BE2C (cell line): Measurements from ENCODE around the gene RGS6.

Experiments
- DNase-seq: peaks from one replicate; pipeline ENCODE4 v3.0.0-alpha.2; 2020
- H3K27me3 ChIP-seq: fragments of 250-450 bp; sonication (Bioruptor Pico); 2 replicates; pipeline ENCODE4 v1.5.1; 2020; ENCODE audit warnings: mild to moderate bottlenecking
- H3K36me3 ChIP-seq: fragments of 250-450 bp; sonication (Bioruptor Pico); 2 replicates; pipeline ENCODE4 v1.5.1; 2020; ENCODE audit warnings: mild to moderate bottlenecking
- H3K4me1 ChIP-seq: fragments of 250-450 bp; sonication (Bioruptor Pico); 2 replicates; pipeline ENCODE4 v1.5.1; 2020
- H3K4me3 ChIP-seq: 2 replicates; pipeline ENCODE4 v1.5.1; 2011; ENCODE audit warnings: low read depth, low read length
- H3K9me3 ChIP-seq: fragments of 250-450 bp; sonication (Bioruptor Pico); 2 replicates; pipeline ENCODE4 v1.5.1; 2020
- CTCF ChIP-seq: IDR thresholded peaks from 2 replicates; pipeline ENCODE4 v1.5.1; 2012; ENCODE audit warnings: mild to moderate bottlenecking, low read depth, low read length

RGS6 gene

GRCh38 chr14:72605921-72606220, 673.6 kb downstream of the RGS6 start:
- H3K27me3 ChIP-seq: no peaks in the 10 kb centered on the region
- peaks cover 13% of the 10 kb centered on the region for H3K4me1 ChIP-seq
- H3K36me3 ChIP-seq: no peaks in the 10 kb centered on the region
- no peak for DNase-seq
- H3K9me3 ChIP-seq: no peaks in the 10 kb centered on the region
- TF ChIP-seq CTCF: no peak
- no peak overlapping the region for H3K4me3 ChIP-seq

GRCh38 chr14:72606879-72607278, 674.6 kb downstream of the RGS6 start:
- TF ChIP-seq CTCF: no peak
- no peaks in the 10 kb centered on the region for H3K27me3 ChIP-seq
- no peak for DNase-seq
- no peaks in the 10 kb centered on the region for H3K36me3 ChIP-seq
- H3K4me3 ChIP-seq: no peak overlapping the region
- H3K4me1 ChIP-seq: peaks cover 13% of the 10 kb centered on the region
- H3K9me3 ChIP-seq: no peaks in the 10 kb centered on the region

- TF ChIP-seq CTCF: no peak
- no peak overlapping the region for H3K4me3 ChIP-seq
- H3K27me3 ChIP-seq: no peaks in the 10 kb centered on the region
- H3K4me1 ChIP-seq: peaks cover 14% of the 10 kb centered on the region
- H3K36me3 ChIP-seq: no peaks in the 10 kb centered on the region
- no peak for DNase-seq
- H3K9me3 ChIP-seq: no peaks in the 10 kb centered on the region
Observed at GRCh38 chr14:72607386-72608130, 675.3 kb downstream of the RGS6 start.

GRCh38 chr14:72608391-72609204, 676.4 kb downstream of the RGS6 start:
- no peak for DNase-seq
- Histone ChIP-seq H3K4me1 (peaks cover 25% of the 10 kb centered on the region), H3K4me3 (no peak overlapping the region), H3K36me3 (no peaks in the 10 kb centered on the region), H3K9me3 (no peaks in the 10 kb centered on the region), H3K27me3 (no peaks in the 10 kb centered on the region)
- TF ChIP-seq CTCF: no peak

DNA sequence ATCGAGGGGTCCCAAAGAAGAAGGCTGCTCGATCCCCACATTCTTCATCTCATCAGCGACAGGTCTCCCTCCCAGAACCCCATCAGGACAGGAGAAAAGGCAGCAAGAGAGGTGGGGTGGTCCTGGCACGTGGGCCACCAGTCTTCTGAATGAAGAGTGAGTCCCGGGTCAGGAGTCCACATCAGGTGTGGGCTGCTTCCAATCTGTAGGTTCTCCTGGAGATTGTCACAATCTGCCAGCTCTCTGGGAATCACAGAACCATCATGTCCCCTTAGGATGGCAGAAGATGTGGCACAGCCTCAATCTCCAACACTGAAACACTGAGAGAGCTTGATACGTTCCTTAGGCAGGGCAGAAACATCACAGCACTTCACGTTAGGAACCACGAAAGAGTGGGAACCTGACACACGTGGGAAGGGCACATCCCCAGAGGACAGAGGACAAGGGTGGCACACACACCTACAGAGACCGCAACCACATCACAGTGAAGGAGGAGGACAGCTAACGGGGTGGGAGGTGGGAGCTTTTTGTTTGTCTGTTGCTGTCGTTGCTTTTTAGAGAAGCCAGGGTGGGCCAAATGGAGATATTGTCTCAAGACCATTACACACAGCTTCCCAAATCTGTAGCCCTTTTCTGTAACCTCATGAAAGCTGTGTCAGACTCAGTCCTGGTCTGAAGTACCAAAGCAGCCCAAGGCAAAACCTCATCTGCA, 677.1 kb downstream of the RGS6 start:
- TF ChIP-seq CTCF: no peak
- no peak for DNase-seq

More for the DNA sequence above, 677.1 kb downstream of the RGS6 start:
- Histone ChIP-seq H3K9me3 (no peaks in the 10 kb centered on the region), H3K4me3 (no peak overlapping the region), H3K36me3 (no peaks in the 10 kb centered on the region), H3K4me1 (peaks cover 32% of the 10 kb centered on the region), H3K27me3 (no peaks in the 10 kb centered on the region)
